SU-DHL-6 (cell line): ENCODE results near the gene OSBPL9.

ENCODE experiments used
- H2AFZ ChIP-seq: fragments of 200-600 bp; sonication (generic); 2 replicates; pipeline ENCODE4 v1.6.1; 2014; ENCODE audit warnings: low read depth, mild to moderate bottlenecking, moderate library complexity, mixed read lengths, antibody characterized with exemption, low read length; ENCODE audit not compliant: severe bottlenecking
- H3F3A ChIP-seq: fragments of 200-600 bp; shearing (Covaris generic); 2 replicates; pipeline ENCODE4 v1.6.0; 2016; ENCODE audit warnings: antibody characterized with exemption, mild to moderate bottlenecking; ENCODE audit not compliant: insufficient read depth
- H3K27ac ChIP-seq: fragments of 200-600 bp; sonication (generic); 2 replicates; pipeline ENCODE4 v1.5.1; 2016; ENCODE audit warnings: low read depth, mild to moderate bottlenecking, low read length, moderate library complexity, mixed read lengths
- H3K27me3 ChIP-seq: fragments of 200-600 bp; sonication (generic), shearing (Covaris generic); 2 replicates; pipeline ENCODE4 v1.6.0; 2014; ENCODE audit warnings: mild to moderate bottlenecking, low read length
- H3K36me3 ChIP-seq: fragments of 200-600 bp; sonication (generic); 2 replicates; pipeline ENCODE4 v1.6.1; 2014; ENCODE audit warnings: mild to moderate bottlenecking, low read length, mixed read lengths
- H3K4me2 ChIP-seq: fragments of 300-600, 200-600 bp; shearing (Covaris generic), sonication (generic); 2 replicates; pipeline ENCODE4 v1.6.0; 2014; ENCODE audit warnings: low read length, low read depth, mild to moderate bottlenecking; ENCODE audit not compliant: poor library complexity, severe bottlenecking
- H3K4me3 ChIP-seq: fragments of 200-600 bp; sonication (generic); 2 replicates; pipeline ENCODE4 v1.5.1; 2014; ENCODE audit warnings: antibody characterized with exemption, low read length, mild to moderate bottlenecking, mixed read lengths; ENCODE audit not compliant: insufficient read depth, poor library complexity, severe bottlenecking
- H3K79me2 ChIP-seq: fragments of 200-600 bp; sonication (generic); 2 replicates; pipeline ENCODE4 v1.6.1; 2014; ENCODE audit warnings: mild to moderate bottlenecking, low read length, moderate library complexity; ENCODE audit not compliant: insufficient read depth
- H3K9ac ChIP-seq: fragments of 200-600 bp; sonication (generic); 2 replicates; pipeline ENCODE4 v1.7.0; 2014; ENCODE audit warnings: mild to moderate bottlenecking, low read length
- H3K9me2 ChIP-seq: fragments of 200-600 bp; sonication (generic); replicated peaks from 2 replicates; pipeline ENCODE4 v1.6.1; 2014; ENCODE audit warnings: low read length; ENCODE audit not compliant: insufficient read depth
- H3K9me3 ChIP-seq: fragments of 200-600 bp; sonication (generic); 2 replicates; pipeline ENCODE4 v1.6.1; 2014; ENCODE audit warnings: low read length, mixed read lengths; ENCODE audit not compliant: insufficient read depth
- H4K20me1 ChIP-seq: fragments of 200-600 bp; sonication (generic); 2 replicates; pipeline ENCODE4 v1.6.1; 2014; ENCODE audit warnings: low read depth, mild to moderate bottlenecking, antibody characterized with exemption, low read length, moderate library complexity, mixed read lengths
- EZH2phosphoT487 ChIP-seq: fragments of 200-600 bp; sonication (generic), shearing (Covaris generic); conservative IDR thresholded peaks from 2 replicates; pipeline ENCODE4 v1.6.1; 2018; ENCODE audit warnings: mild to moderate bottlenecking, antibody characterized with exemption, low read length, moderate library complexity, mixed read lengths
- TF ChIP-seq, protein P1 (sequence below): fragments of 200-600 bp; sonication (generic); IDR thresholded peaks from one replicate; pipeline ENCODE4 v1.5.1; 2017; ENCODE audit warnings: antibody characterized with exemption, mild to moderate bottlenecking, low read length, moderate library complexity; ENCODE audit not compliant: insufficient read depth, poor library complexity, severe bottlenecking

The OSBPL9 gene

DNA sequence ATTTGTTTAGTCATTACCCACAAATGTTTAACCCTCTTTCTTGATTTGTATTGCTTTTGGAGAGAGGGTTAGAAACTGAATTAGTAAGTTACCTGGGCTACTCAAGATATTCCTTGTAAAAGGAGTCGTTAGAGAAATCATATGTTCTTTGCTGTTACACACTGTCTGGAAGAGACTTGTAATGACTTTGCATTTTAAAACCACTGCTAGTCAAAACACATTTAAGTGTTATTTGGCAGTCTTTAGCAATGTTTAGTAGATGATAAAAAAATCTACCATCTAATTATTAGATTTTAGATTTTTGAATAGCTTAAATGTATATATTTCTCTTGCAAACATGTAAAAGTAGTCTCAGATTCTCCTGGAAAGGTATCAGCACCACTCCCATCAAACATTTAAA lies 6.6 kb downstream of the OSBPL9 start:
- Histone ChIP-seq H3K27ac (no peak overlapping the region), H4K20me1 (no peaks in the 10 kb centered on the region), H3K27me3 (no peaks in the 10 kb centered on the region), H3F3A (no peaks in the 10 kb centered on the region), H3K4me3 (no peak overlapping the region), H2AFZ (no peak overlapping the region), H3K9me3 (no peaks in the 10 kb centered on the region), H3K4me2 (no peak overlapping the region), H3K9me2 (no peaks in the 10 kb centered on the region), H3K9ac (no peak overlapping the region), H3K36me3 (no peaks in the 10 kb centered on the region), H3K79me2 (no peaks in the 10 kb centered on the region)
- TF ChIP-seq, protein P1, sequence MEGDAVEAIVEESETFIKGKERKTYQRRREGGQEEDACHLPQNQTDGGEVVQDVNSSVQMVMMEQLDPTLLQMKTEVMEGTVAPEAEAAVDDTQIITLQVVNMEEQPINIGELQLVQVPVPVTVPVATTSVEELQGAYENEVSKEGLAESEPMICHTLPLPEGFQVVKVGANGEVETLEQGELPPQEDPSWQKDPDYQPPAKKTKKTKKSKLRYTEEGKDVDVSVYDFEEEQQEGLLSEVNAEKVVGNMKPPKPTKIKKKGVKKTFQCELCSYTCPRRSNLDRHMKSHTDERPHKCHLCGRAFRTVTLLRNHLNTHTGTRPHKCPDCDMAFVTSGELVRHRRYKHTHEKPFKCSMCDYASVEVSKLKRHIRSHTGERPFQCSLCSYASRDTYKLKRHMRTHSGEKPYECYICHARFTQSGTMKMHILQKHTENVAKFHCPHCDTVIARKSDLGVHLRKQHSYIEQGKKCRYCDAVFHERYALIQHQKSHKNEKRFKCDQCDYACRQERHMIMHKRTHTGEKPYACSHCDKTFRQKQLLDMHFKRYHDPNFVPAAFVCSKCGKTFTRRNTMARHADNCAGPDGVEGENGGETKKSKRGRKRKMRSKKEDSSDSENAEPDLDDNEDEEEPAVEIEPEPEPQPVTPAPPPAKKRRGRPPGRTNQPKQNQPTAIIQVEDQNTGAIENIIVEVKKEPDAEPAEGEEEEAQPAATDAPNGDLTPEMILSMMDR: no peak
- no peak for TF ChIP-seq EZH2phosphoT487

DNA sequence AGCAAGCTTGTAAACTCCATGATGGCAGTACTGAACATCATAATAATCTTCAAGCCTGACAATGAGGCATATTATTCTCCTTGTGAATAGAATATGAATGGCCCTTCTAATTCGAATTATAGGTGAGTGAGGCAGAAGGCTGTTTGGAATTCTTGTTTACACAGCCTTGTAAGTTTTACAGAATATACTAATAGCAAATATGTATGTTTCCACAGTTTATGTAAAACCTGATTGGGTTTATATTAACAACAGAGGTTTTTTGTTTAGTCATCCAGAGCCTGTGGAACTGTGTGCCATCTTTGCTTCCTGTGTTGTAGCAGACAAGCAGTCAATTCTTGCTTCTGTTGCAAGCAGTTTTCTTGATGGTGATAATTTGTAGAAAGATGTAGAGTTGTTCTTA lies 8.0 kb downstream of the OSBPL9 start:
- Histone ChIP-seq H3K9me3 (no peaks in the 10 kb centered on the region), H3K27me3 (no peaks in the 10 kb centered on the region), H3K9ac (no peak overlapping the region), H3K4me3 (no peak overlapping the region), H3K27ac (no peak overlapping the region), H3K4me2 (no peak overlapping the region), H3F3A (no peaks in the 10 kb centered on the region), H3K79me2 (no peaks in the 10 kb centered on the region), H2AFZ (no peak overlapping the region), H3K36me3 (no peaks in the 10 kb centered on the region), H3K9me2 (no peaks in the 10 kb centered on the region), H4K20me1 (no peaks in the 10 kb centered on the region)
- TF ChIP-seq, protein P1: no peak
- TF ChIP-seq EZH2phosphoT487: no peak

GRCh38 chr1:51627672-51628071 lies 10.8 kb downstream of the OSBPL9 start:
- H3K36me3 ChIP-seq: no peaks in the 10 kb centered on the region
- no peaks in the 10 kb centered on the region for H3F3A ChIP-seq
- H2AFZ ChIP-seq: no peak overlapping the region
- no peaks in the 10 kb centered on the region for H3K27me3 ChIP-seq
- H3K9ac ChIP-seq: no peak overlapping the region
- TF ChIP-seq, protein P1: peak; percentile 24
- no peak for TF ChIP-seq EZH2phosphoT487
- no peak overlapping the region for H3K4me2 ChIP-seq
- no peaks in the 10 kb centered on the region for H3K79me2 ChIP-seq
- no peaks in the 10 kb centered on the region for H3K9me3 ChIP-seq
- no peak overlapping the region for H3K4me3 ChIP-seq
- H4K20me1 ChIP-seq: no peaks in the 10 kb centered on the region
- no peak overlapping the region for H3K27ac ChIP-seq
- H3K9me2 ChIP-seq: no peaks in the 10 kb centered on the region
